ENCODE results near the gene GALNT13.

The GALNT13 gene

DNA sequence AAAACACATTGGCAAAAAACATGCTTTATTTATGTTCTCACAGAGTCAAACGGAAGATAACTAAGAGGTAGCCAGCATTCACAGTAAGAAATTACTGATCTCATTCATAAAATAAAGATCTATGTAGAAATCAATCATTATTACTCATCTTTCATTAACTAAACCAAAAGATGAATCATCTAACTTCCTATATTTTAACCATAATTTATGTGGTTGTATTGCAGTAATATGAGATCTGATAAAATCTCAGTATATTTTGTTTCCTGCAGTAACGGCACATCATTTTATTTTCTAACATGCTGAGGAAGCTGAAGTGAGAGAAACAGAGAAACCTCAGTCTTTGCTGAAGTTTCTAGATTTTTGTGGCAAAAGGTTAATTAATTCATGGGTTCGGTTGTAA is 375.8 kb downstream of the GALNT13 start:
- no peaks in the 10 kb centered on the region for H3F3A ChIP-seq (ENCODE audit: low read depth)
- no peak overlapping the region for H3K4me2 ChIP-seq (ENCODE audit: low read depth, low read length, poor library complexity, severe bottlenecking)
- TF ChIP-seq, protein P1, sequence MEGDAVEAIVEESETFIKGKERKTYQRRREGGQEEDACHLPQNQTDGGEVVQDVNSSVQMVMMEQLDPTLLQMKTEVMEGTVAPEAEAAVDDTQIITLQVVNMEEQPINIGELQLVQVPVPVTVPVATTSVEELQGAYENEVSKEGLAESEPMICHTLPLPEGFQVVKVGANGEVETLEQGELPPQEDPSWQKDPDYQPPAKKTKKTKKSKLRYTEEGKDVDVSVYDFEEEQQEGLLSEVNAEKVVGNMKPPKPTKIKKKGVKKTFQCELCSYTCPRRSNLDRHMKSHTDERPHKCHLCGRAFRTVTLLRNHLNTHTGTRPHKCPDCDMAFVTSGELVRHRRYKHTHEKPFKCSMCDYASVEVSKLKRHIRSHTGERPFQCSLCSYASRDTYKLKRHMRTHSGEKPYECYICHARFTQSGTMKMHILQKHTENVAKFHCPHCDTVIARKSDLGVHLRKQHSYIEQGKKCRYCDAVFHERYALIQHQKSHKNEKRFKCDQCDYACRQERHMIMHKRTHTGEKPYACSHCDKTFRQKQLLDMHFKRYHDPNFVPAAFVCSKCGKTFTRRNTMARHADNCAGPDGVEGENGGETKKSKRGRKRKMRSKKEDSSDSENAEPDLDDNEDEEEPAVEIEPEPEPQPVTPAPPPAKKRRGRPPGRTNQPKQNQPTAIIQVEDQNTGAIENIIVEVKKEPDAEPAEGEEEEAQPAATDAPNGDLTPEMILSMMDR (conservative IDR thresholded peaks at IDR 0.05; ENCODE audit: low read length), result no peak
- TF ChIP-seq EZH2phosphoT487 (IDR thresholded peaks at IDR 0.05; ENCODE audit: borderline replicate concordance), result no peak
- no peaks in the 10 kb centered on the region for H3K9me3 ChIP-seq (ENCODE audit: insufficient read depth, low read depth, low read length)
- no peak overlapping the region for H2AFZ ChIP-seq (ENCODE audit: low read length)
- H3K9ac ChIP-seq (ENCODE audit: low read depth, low read length, poor library complexity, severe bottlenecking), result no peak overlapping the region
- H3K4me1 ChIP-seq (ENCODE audit: insufficient read depth, low read length, poor library complexity, severe bottlenecking), result no peaks in the 10 kb centered on the region
- no peak overlapping the region for H3K4me3 ChIP-seq (ENCODE audit: low read length, poor library complexity, severe bottlenecking)
- no peaks in the 10 kb centered on the region for H3K36me3 ChIP-seq (ENCODE audit: insufficient read depth, low read length)
- no peaks in the 10 kb centered on the region for H3K27me3 ChIP-seq (ENCODE audit: insufficient read depth, low read length, poor library complexity, severe bottlenecking)
- no peaks in the 10 kb centered on the region for H4K20me1 ChIP-seq (ENCODE audit: insufficient read depth, low read length, poor library complexity, severe bottlenecking)
- no peaks in the 10 kb centered on the region for H3K79me2 ChIP-seq (ENCODE audit: insufficient read depth, low read length)
- no peaks in the 10 kb centered on the region for H3K9me2 ChIP-seq (replicated peaks; ENCODE audit: low read depth, low read length)

DNA sequence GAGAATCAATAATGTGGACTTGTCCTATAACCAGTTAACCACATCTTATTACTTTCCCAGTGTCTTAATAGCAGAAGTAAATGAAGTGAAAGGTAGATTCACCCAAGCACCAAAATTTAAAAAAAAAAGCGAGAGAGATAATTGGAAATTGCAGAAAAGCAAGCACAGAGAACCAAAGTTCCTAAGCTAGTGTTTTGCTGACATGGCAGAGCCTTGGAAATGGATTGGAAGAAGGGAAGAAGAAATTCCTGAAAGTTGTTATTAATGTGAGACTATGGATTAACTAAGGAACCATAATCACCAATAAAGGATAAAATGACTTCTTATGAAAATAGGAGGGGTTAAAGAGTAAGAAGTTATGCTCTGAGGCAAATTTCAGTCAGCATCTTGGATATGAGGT is 384.4 kb downstream of the GALNT13 start:
- Histone ChIP-seq H3K79me2 (ENCODE audit: insufficient read depth, low read length) (no peaks in the 10 kb centered on the region), H3K9me3 (ENCODE audit: insufficient read depth, low read depth, low read length) (no peaks in the 10 kb centered on the region), H2AFZ (ENCODE audit: low read length) (no peak overlapping the region), H3K4me3 (ENCODE audit: low read length, poor library complexity, severe bottlenecking) (no peak overlapping the region), H3F3A (ENCODE audit: low read depth) (no peaks in the 10 kb centered on the region), H3K9ac (ENCODE audit: low read depth, low read length, poor library complexity, severe bottlenecking) (no peak overlapping the region), H3K4me2 (ENCODE audit: low read depth, low read length, poor library complexity, severe bottlenecking) (no peak overlapping the region), H3K36me3 (ENCODE audit: insufficient read depth, low read length) (no peaks in the 10 kb centered on the region), H4K20me1 (ENCODE audit: insufficient read depth, low read length, poor library complexity, severe bottlenecking) (no peaks in the 10 kb centered on the region), H3K4me1 (ENCODE audit: insufficient read depth, low read length, poor library complexity, severe bottlenecking) (no peaks in the 10 kb centered on the region), H3K27me3 (ENCODE audit: insufficient read depth, low read length, poor library complexity, severe bottlenecking) (no peaks in the 10 kb centered on the region), H3K9me2 (replicated peaks; ENCODE audit: low read depth, low read length) (no peaks in the 10 kb centered on the region)
- TF ChIP-seq, protein P1 (conservative IDR thresholded peaks at IDR 0.05; ENCODE audit: low read length), result no peak
- no peak for TF ChIP-seq EZH2phosphoT487 (IDR thresholded peaks at IDR 0.05; ENCODE audit: borderline replicate concordance)

DNA sequence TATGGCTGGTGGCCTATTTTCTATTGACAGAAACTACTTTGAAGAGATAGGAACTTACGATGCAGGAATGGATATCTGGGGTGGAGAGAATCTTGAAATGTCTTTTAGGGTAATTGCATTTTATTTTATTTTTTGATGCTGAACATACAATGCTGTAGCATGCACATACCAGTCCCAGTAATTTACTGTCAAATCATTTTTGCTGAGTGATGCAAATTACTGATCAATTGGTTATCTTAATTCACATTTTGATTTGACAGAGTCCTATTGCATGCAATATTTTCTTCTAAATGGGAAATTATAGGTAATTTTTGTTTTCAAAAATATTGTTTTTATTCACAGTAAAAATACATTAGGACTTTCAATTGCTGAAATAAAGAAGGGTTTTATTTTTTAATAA is 387.3 kb downstream of the GALNT13 start:
- no peaks in the 10 kb centered on the region for H4K20me1 ChIP-seq (ENCODE audit: insufficient read depth, low read length, poor library complexity, severe bottlenecking)
- H3F3A ChIP-seq (ENCODE audit: low read depth), result no peaks in the 10 kb centered on the region
- no peak overlapping the region for H3K9ac ChIP-seq (ENCODE audit: low read depth, low read length, poor library complexity, severe bottlenecking)
- H3K36me3 ChIP-seq (ENCODE audit: insufficient read depth, low read length), result no peaks in the 10 kb centered on the region
- no peak overlapping the region for H2AFZ ChIP-seq (ENCODE audit: low read length)
- no peaks in the 10 kb centered on the region for H3K9me2 ChIP-seq (replicated peaks; ENCODE audit: low read depth, low read length)
- H3K4me1 ChIP-seq (ENCODE audit: insufficient read depth, low read length, poor library complexity, severe bottlenecking), result no peaks in the 10 kb centered on the region
- no peaks in the 10 kb centered on the region for H3K79me2 ChIP-seq (ENCODE audit: insufficient read depth, low read length)
- H3K4me2 ChIP-seq (ENCODE audit: low read depth, low read length, poor library complexity, severe bottlenecking), result no peak overlapping the region
- no peak overlapping the region for H3K4me3 ChIP-seq (ENCODE audit: low read length, poor library complexity, severe bottlenecking)
- H3K27me3 ChIP-seq (ENCODE audit: insufficient read depth, low read length, poor library complexity, severe bottlenecking), result no peaks in the 10 kb centered on the region
- H3K9me3 ChIP-seq (ENCODE audit: insufficient read depth, low read depth, low read length), result no peaks in the 10 kb centered on the region
- TF ChIP-seq, protein P1 (conservative IDR thresholded peaks at IDR 0.05; ENCODE audit: low read length), result no peak
- TF ChIP-seq EZH2phosphoT487 (IDR thresholded peaks at IDR 0.05; ENCODE audit: borderline replicate concordance), result no peak
